Stimulated activated CD8-positive, alpha-beta memory T cell treated with anti-CD3 and anti-CD28 coated beads, Interleukin-7, amount 100 ng/mL, for 4 hours (primary cell): ENCODE data around the gene EYA3.
A peak's percentile ranks its signal among the peaks of the same experiment; 100 is the strongest.

Source experiments
- DNase-seq, 2 donors: peaks; one replicate each; pipeline ENCODE4 v3.0.0-alpha.2; 2020; ENCODE audit warnings: low read depth in 2 of 2

Gene EYA3

DNA sequence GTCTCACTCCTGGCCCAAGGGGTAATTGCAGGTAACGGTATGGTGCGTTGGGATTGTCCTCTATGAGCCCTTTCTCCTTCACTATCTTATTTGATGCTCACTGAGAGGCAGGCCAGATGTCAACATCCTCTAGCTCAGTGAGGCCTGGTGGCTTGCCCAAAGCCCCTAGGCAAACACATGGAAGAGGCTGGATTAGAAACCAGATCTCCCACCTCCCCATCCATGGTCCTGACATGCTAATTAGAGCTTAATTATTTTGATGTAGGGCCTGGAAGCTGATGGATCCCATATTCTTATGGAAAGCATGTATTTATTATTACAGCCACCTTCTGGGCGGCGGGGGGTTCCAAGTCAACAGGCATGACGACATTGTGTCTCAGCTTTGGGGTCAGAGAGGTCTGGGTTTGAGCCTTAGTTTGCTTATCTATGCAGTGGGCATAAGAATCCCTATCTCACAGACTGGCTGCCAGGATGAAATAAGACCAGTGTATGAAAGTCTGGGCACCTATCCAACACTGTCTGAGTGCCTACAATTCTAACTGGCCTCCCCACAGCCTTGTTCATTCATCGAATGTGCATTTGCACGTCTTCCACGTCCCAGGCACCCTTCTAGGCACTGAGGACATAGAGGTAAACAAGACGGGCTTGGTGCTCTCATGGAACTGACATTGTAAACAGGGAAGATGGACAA is 147.4 kb downstream of the EYA3 start:
- no peak for DNase-seq

GRCh38 chr1:27940297-27940696 is 148.1 kb downstream of the EYA3 start:
- peak; percentile 49 to 59 for DNase-seq

- DNase-seq = no peak
Observed at GRCh38 chr1:27938488-27938887, 149.9 kb downstream of the EYA3 start.

DNA sequence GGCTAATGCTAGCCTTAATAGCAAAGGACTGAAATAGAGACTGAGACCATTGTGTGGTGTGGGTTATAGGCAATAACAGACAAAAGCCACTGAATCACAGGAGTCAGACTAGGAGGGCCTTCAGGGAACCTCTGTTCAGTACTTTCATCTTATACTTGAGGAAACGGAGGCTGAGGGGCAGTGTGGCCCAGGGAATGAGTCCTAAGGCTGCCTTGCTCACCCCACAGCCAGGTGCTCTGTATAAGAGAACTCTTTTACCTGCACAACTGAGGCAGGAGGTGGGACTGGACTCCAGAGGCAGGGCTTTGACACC is 150.9 kb downstream of the EYA3 start:
- no peak for DNase-seq

DNA sequence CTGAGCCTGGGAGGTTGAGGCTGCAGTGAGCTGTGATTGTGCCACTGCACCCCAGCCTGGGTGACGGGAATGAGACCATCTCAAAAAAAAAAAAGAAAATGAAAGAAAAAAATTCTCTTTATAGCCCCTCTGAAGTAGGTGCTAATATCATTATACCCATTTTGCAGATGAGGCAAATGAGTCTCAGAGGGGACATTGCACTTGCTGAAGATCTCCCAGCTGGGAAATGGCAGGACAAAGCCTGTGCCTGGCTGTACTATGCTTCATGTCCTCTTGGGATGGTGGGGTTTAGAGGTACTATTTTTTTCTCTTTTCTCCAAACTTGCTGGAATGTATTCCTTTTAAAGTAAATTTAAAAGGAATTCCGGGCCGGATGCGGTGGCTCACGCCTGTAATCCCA is 152.0 kb downstream of the EYA3 start:
- no peak for DNase-seq

- DNase-seq = no peak
Observed at GRCh38 chr1:27935721-27936120, 152.7 kb downstream of the EYA3 start.

DNA sequence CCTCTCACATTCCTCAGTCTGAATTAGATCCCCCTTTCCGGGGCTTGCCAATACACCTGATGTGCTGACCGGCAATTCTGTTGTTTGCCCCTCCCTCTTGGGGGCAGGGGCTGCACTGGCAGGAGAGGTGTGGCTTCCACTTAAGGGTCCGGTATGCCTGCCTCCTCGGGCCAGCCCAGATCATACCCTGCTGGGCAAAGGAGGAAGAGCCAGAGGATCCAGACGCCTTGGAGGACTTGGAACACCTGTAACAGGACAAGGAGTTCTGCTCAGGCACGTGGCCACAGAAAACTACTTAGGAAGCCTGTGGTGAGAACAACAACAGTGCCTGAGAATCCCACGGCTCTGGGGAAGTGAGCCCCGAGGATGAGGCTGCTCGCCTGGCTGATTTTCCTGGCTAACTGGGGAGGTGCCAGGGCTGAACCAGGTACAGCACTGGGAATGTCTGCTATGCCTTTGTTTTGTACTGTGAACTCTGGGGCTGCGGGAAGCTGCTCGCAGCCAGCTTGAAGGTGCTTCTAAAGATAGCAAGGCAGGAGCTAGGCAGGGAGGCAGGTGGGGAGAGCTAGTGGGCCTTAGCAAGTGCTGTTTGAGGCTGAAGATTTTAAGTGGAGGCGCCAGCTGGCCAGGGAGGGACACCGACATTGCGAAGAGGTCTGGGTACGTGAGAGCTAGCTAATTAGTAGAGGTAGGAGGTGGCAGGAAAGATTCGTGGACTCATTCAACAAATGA is 153.4 kb downstream of the EYA3 start, which contains the start of gene SMPDL3B:
Gene SMPDL3B (plus strand): TSS at position 183 of the 732 bp plus-strand sequence. CDS start 184 bp downstream, at position 367.
- no peak for DNase-seq

DNA sequence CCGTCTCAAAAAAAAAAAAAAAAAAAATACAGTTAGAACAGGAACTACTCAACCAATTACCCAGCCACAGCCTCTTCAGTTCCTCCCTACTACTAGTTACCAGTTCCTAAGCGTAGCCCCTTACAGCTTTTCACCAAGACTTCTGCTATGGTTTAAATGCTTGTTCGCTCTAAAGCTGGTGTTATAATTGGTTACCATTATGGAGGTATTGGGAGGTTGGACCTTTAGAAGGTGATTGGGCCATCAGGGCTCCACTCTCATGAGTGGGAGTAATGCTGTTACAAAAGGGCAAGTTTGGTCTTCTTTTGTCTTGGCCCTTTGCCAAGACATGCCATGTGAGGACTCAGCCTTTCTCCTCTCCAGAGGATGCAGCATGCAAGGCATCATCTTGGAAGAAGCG is 156.7 kb downstream of the EYA3 start:
- DNase-seq = no peak

DNA sequence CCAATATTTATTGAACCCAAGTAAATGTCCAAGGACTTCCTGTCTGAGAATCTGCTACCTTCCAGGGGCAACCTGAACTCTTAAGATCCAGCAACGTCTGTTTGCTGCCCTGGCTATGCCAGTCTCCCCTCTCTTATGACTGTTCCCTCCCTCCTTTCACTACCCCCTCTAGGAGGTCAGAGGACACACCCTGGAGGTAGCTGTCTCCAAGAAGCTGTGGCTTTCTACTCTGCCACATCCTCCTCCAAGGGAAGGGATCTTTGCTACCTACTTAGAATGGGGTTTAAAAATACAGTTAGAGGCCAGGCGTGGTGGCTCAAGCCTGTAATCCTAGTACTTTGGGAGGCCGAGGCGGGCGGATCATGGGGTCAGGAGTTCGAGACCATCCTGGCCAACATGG is 157.2 kb downstream of the EYA3 start:
- DNase-seq = no peak

DNA sequence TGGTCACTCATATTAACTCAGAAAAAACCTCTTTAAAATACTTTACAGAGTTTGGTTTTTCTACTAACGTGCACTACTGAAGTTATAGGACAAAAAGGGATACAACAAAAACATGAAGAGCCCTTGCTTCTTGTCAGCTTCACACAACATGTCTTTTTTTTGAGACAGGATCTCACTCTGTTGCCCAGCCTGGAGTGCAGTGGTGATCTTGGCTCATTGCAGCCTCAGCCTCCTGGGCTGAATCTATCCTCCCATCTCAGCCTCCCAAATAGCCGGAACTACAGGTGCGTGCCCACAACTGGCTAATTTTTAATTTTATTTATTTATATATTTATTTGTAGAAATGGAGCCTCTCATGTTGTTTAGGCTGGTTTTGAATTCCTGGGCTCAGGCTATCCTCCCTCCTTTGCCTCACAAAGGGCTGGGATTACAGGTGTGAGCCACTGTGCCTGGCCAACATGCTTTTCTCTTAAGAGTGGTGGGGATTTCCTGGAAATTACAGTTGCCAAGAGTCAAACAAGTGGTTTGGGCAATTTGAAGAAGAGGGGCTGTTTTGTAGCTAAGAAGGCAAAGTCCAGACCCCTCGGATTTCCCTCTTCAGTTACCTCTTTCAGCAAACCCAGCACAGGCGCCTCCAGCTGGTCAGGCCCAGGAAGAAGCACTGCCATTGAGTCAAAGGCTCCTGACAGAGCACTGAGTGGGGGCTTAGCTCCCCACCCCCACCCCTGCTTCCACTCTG is 160.0 kb downstream of the EYA3 start:
- no peak for DNase-seq

- DNase-seq = no peak
Observed at GRCh38 chr1:27922272-27922671, 166.1 kb downstream of the EYA3 start.
